Panc1 (cell line): ENCODE results near the gene EPDR1. TPM values are rescaled to one million over a fixed set of nuclear protein-coding genes. Genes with fewer than 3 reads are reported as not detected.

Experiments used
- ATAC-seq: fragments of 200-7000 bp; cut with Tn5 transposase; 2 replicates; pipeline ENCODE4 v1.9.1; 2020; ENCODE audit warnings: mild to moderate bottlenecking, moderate library complexity
- BruUV-seq: library from RNA; stranded (reverse); fragments of 400-500 nt; replicated peaks from 2 replicates; lab custom pipeline; 2021; lab: Mats Ljungman, UMichigan
- CTCF ChIA-PET: fragments of 300-600 bp; sonication (Branson Sonifier 250); formaldehyde crosslinking; loops from one replicate; lab custom pipeline; 2022; ENCODE audit warnings: antibody characterized with exemption; lab: Charles Lee
- POLR2A ChIA-PET: fragments of 300-600 bp; sonication (Branson Sonifier 250); formaldehyde crosslinking; loops from one replicate; lab custom pipeline; 2022; ENCODE audit warnings: antibody characterized with exemption; lab: Charles Lee
- DNase-seq: peaks from one replicate; pipeline ENCODE4 v3.0.0-alpha.2; 2010; ENCODE audit warnings: low read depth, low spot score
- H3K27ac ChIP-seq: 2 replicates; pipeline ENCODE4 v1.5.1; 2011; ENCODE audit warnings: mild to moderate bottlenecking, low read length, inconsistent platforms
- H3K27me3 ChIP-seq: fragments of 200-500 bp; sonication (Bioruptor generic); 2 replicates; pipeline ENCODE4 v1.6.0; 2014; ENCODE audit warnings: low read length, inconsistent platforms; ENCODE audit not compliant: control insufficient read depth, insufficient read depth
- H3K36me3 ChIP-seq: fragments of 200-500 bp; sonication (Bioruptor generic); 2 replicates; pipeline ENCODE4 v1.5.1; 2014; ENCODE audit warnings: inconsistent platforms, mild to moderate bottlenecking, low read length, moderate library complexity; ENCODE audit not compliant: control insufficient read depth, insufficient read depth
- H3K4me1 ChIP-seq: 2 replicates; pipeline ENCODE4 v1.5.1; 2011; ENCODE audit warnings: inconsistent platforms, mild to moderate bottlenecking, low read length, moderate library complexity; ENCODE audit not compliant: control insufficient read depth, insufficient read depth
- H3K4me3 ChIP-seq, 2 experiments: 2 replicates each; pipeline ENCODE4 v1.5.1; 2011 to 2012; ENCODE audit warnings: low read depth in 2 of 2, low read length in 2 of 2, mild to moderate bottlenecking in 2 of 2, inconsistent platforms in 1 of 2, moderate library complexity in 1 of 2
- H3K9me3 ChIP-seq: fragments of 200-500 bp; sonication (Bioruptor generic); 2 replicates; pipeline ENCODE4 v1.5.1; 2014; ENCODE audit warnings: low read depth, mild to moderate bottlenecking, inconsistent platforms, low read length, moderate library complexity; ENCODE audit not compliant: control insufficient read depth, insufficient read depth
- SIN3A ChIP-seq: IDR thresholded peaks from 2 replicates; pipeline ENCODE4 v1.6.1; 2012; ENCODE audit warnings: low read depth, mild to moderate bottlenecking, low read length, moderate library complexity, borderline replicate concordance; ENCODE audit not compliant: insufficient read depth
- in situ Hi-C: cut with HindIII; loops from 2 replicates; pipeline ENCODE4 v1.10.0; 2016; ENCODE audit warnings: low sequenced_read_pairs, low pct_unique_long_range_greater_than_20kb
- intact Hi-C: fragments of 100-400 bp; cut with micrococcal nuclease; formaldehyde crosslinking; loops from one replicate; pipeline ENCODE4 v1.10.0; 2022; ENCODE audit not compliant: unreplicated experiment
- total RNA-seq: library from RNA; stranded (reverse); gene quantifications from one replicate; pipeline ENCODE4 v1.2.1, GENCODE V29; 2021; ENCODE audit not compliant: unreplicated experiment
- TF ChIP-seq, protein P1 (sequence below), 2 experiments: IDR thresholded peaks; 2 replicates each; pipeline ENCODE4 v1.6.1; 2011 to 2012; ENCODE audit warnings: low read depth in 2 of 2, control low read depth in 1 of 2, low read length in 1 of 2, mild to moderate bottlenecking in 1 of 2, moderate library complexity in 1 of 2; ENCODE audit not compliant: insufficient read depth in 1 of 2
- TF ChIP-seq, protein P2 (sequence below): fragments of 450-650 bp; IDR thresholded peaks from 2 replicates; pipeline ENCODE4 v1.5.1; 2017; ENCODE audit warnings: mild to moderate bottlenecking

The EPDR1 gene
- total RNA-seq, 1 experiment from 2014 or later, result 86.6 TPM

DNA sequence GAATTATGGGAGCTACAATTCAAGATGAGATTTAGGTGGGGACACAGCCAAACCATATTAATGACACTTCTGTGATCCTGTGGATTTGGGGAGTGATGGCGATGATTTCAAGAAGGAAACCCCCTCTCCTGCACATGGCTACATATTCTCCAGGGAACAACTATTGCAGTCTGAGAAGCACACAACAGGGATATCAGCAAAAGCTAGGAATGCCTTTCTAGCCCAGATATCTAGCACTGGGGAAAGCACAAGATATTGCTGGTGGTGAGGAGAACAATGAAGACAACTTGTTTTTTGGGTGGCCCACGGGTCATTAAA is 24.3 kb downstream of the EPDR1 start:
- Histone ChIP-seq H3K9me3 (no peaks in the 10 kb centered on the region), H3K27me3 (no peaks in the 10 kb centered on the region), H3K4me3 (no peak overlapping the region), H3K4me1 (peaks cover 31% of the 10 kb centered on the region), H3K27ac (no peak overlapping the region), H3K36me3 (no peaks in the 10 kb centered on the region)
- BruUV-seq, result no TSS peak
- ChIA-PET POLR2A (no interaction called here), CTCF (interaction anchor here (1.8 kb wide), 1 partner anchor 28 kb away, joined by 8 read pairs; the partner anchor contains the start of gene SFRP4)
- TF ChIP-seq, protein P1, sequence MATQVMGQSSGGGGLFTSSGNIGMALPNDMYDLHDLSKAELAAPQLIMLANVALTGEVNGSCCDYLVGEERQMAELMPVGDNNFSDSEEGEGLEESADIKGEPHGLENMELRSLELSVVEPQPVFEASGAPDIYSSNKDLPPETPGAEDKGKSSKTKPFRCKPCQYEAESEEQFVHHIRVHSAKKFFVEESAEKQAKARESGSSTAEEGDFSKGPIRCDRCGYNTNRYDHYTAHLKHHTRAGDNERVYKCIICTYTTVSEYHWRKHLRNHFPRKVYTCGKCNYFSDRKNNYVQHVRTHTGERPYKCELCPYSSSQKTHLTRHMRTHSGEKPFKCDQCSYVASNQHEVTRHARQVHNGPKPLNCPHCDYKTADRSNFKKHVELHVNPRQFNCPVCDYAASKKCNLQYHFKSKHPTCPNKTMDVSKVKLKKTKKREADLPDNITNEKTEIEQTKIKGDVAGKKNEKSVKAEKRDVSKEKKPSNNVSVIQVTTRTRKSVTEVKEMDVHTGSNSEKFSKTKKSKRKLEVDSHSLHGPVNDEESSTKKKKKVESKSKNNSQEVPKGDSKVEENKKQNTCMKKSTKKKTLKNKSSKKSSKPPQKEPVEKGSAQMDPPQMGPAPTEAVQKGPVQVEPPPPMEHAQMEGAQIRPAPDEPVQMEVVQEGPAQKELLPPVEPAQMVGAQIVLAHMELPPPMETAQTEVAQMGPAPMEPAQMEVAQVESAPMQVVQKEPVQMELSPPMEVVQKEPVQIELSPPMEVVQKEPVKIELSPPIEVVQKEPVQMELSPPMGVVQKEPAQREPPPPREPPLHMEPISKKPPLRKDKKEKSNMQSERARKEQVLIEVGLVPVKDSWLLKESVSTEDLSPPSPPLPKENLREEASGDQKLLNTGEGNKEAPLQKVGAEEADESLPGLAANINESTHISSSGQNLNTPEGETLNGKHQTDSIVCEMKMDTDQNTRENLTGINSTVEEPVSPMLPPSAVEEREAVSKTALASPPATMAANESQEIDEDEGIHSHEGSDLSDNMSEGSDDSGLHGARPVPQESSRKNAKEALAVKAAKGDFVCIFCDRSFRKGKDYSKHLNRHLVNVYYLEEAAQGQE (IDR thresholded peaks at IDR 0.05; ENCODE audit: insufficient read depth in 1 of 2, low read depth in 2 of 2, low read length in 1 of 2), result no peak
- TF ChIP-seq, protein P2, sequence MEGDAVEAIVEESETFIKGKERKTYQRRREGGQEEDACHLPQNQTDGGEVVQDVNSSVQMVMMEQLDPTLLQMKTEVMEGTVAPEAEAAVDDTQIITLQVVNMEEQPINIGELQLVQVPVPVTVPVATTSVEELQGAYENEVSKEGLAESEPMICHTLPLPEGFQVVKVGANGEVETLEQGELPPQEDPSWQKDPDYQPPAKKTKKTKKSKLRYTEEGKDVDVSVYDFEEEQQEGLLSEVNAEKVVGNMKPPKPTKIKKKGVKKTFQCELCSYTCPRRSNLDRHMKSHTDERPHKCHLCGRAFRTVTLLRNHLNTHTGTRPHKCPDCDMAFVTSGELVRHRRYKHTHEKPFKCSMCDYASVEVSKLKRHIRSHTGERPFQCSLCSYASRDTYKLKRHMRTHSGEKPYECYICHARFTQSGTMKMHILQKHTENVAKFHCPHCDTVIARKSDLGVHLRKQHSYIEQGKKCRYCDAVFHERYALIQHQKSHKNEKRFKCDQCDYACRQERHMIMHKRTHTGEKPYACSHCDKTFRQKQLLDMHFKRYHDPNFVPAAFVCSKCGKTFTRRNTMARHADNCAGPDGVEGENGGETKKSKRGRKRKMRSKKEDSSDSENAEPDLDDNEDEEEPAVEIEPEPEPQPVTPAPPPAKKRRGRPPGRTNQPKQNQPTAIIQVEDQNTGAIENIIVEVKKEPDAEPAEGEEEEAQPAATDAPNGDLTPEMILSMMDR, result no peak
- ATAC-seq (peak; percentile 13; the same call in 1 of the 2 replicates), DNase-seq (no peak)
- in situ Hi-C loops, result no loop called here
- intact Hi-C loops, result no loop called here

DNA sequence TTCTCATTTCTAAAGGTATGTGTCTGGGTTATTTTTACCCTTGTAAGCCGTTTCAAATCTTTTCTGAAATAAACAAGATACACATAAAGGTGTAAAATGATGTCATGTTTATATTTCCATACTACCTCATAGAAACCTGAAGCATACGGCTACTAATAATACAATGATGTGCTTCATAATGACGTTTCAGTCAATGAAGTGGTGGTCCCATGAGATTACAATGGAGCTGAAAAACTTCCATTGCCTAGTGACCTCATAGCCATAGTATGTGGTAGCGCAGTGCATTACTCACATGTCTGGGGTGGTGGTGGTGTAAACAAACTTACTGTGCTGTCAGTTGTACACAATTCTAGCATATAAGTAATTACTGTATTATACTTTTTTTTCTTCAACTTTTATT is 24.9 kb downstream of the EPDR1 start:
- Histone ChIP-seq H3K27ac (no peak overlapping the region), H3K9me3 (no peaks in the 10 kb centered on the region), H3K36me3 (no peaks in the 10 kb centered on the region), H3K4me1 (peaks cover 31% of the 10 kb centered on the region), H3K27me3 (no peaks in the 10 kb centered on the region), H3K4me3 (no peak overlapping the region)
- no peak for DNase-seq
- CTCF ChIA-PET, result no interaction called here
- no peak for TF ChIP-seq SIN3A
- TF ChIP-seq, protein P2, result no peak
- TF ChIP-seq, protein P1 (IDR thresholded peaks at IDR 0.05; ENCODE audit: insufficient read depth in 1 of 2, low read depth in 2 of 2, low read length in 1 of 2), result no peak
- in situ Hi-C loops (no loop called here), intact Hi-C loops (no loop called here)
- ATAC-seq, result no peak
- BruUV-seq, result no TSS peak
- POLR2A ChIA-PET, result no interaction called here
